DOHH2 (cell line): ENCODE measurements around the gene CHPT1.

Experiments
- H3F3A ChIP-seq: fragments of 200-600 bp; sonication (generic), shearing (Covaris generic); 2 replicates; pipeline ENCODE4 v1.6.0; 2016; ENCODE audit warnings: antibody characterized with exemption, mild to moderate bottlenecking; ENCODE audit not compliant: control insufficient read depth, insufficient read depth
- H3K27ac ChIP-seq: fragments of 200-600 bp; sonication (generic); 2 replicates; pipeline ENCODE4 v1.5.1; 2014; ENCODE audit warnings: low read depth, mild to moderate bottlenecking, low read length, moderate library complexity
- H3K27me3 ChIP-seq: fragments of 200-600 bp; sonication (generic); 2 replicates; pipeline ENCODE4 v1.6.1; 2014; ENCODE audit warnings: mild to moderate bottlenecking, low read length, mixed read lengths; ENCODE audit not compliant: control insufficient read depth
- H3K36me3 ChIP-seq: fragments of 200-600 bp; sonication (generic); 2 replicates; pipeline ENCODE4 v1.6.1; 2014; ENCODE audit warnings: mild to moderate bottlenecking, low read length, moderate library complexity, mixed read lengths; ENCODE audit not compliant: control insufficient read depth
- H3K4me1 ChIP-seq: fragments of 200-600 bp; sonication (generic); 2 replicates; pipeline ENCODE4 v1.6.1; 2014; ENCODE audit warnings: mild to moderate bottlenecking, low read length, mixed read lengths; ENCODE audit not compliant: control insufficient read depth
- H3K4me2 ChIP-seq: fragments of 200-600 bp; sonication (generic); 2 replicates; pipeline ENCODE4 v1.6.0; 2014; ENCODE audit warnings: mild to moderate bottlenecking, low read length, moderate library complexity
- H3K4me3 ChIP-seq: fragments of 200-600 bp; sonication (generic); 2 replicates; pipeline ENCODE4 v1.5.1; 2014; ENCODE audit warnings: mild to moderate bottlenecking, low read length, mixed read lengths
- H3K79me2 ChIP-seq: fragments of 200-600 bp; sonication (generic); 2 replicates; pipeline ENCODE4 v1.6.1; 2014; ENCODE audit warnings: mild to moderate bottlenecking, low read length, mixed read lengths; ENCODE audit not compliant: control insufficient read depth
- H3K9me2 ChIP-seq: fragments of 200-600 bp; sonication (generic); replicated peaks from 2 replicates; pipeline ENCODE4 v1.6.1; 2014; ENCODE audit warnings: mild to moderate bottlenecking, low read length, mixed read lengths; ENCODE audit not compliant: control insufficient read depth
- H3K9me3 ChIP-seq: fragments of 200-600 bp; sonication (generic); 2 replicates; pipeline ENCODE4 v1.6.1; 2014; ENCODE audit warnings: antibody characterized with exemption, low read length, mixed read lengths; ENCODE audit not compliant: control insufficient read depth, insufficient read depth
- H4K20me1 ChIP-seq: fragments of 200-600 bp; sonication (generic); 2 replicates; pipeline ENCODE4 v1.6.0; 2014; ENCODE audit warnings: low read depth, mild to moderate bottlenecking, antibody characterized with exemption, low read length, moderate library complexity; ENCODE audit not compliant: control insufficient read depth, insufficient read depth
- CTCF ChIP-seq: fragments of 200-600 bp; sonication (generic); IDR thresholded peaks from one replicate; pipeline ENCODE4 v1.5.1; 2014; ENCODE audit warnings: antibody characterized with exemption, mild to moderate bottlenecking, low read depth, low read length; ENCODE audit not compliant: poor library complexity, severe bottlenecking
- EZH2phosphoT487 ChIP-seq: fragments of 200-600 bp; sonication (generic); IDR thresholded peaks from 2 replicates; pipeline ENCODE4 v1.6.1; 2017; ENCODE audit warnings: borderline replicate concordance, mild to moderate bottlenecking, antibody characterized with exemption, low read length, moderate library complexity, mixed read lengths

CHPT1 gene

GRCh38 chr12:101763246-101763931 is 65.9 kb downstream of the CHPT1 start:
- Histone ChIP-seq H3K4me3 (no peak overlapping the region), H3K79me2 (no peaks in the 10 kb centered on the region), H4K20me1 (no peaks in the 10 kb centered on the region), H3K27me3 (no peaks in the 10 kb centered on the region), H3K27ac (no peak overlapping the region), H3F3A (no peaks in the 10 kb centered on the region; the same call in 1 of the 2 replicates), H3K4me2 (no peak overlapping the region), H3K36me3 (peaks cover 14% of the 10 kb centered on the region), H3K9me3 (no peaks in the 10 kb centered on the region), H3K9me2 (no peaks in the 10 kb centered on the region), H3K4me1 (peaks cover 8% of the 10 kb centered on the region)
- TF ChIP-seq CTCF (no peak), EZH2phosphoT487 (no peak)

DNA sequence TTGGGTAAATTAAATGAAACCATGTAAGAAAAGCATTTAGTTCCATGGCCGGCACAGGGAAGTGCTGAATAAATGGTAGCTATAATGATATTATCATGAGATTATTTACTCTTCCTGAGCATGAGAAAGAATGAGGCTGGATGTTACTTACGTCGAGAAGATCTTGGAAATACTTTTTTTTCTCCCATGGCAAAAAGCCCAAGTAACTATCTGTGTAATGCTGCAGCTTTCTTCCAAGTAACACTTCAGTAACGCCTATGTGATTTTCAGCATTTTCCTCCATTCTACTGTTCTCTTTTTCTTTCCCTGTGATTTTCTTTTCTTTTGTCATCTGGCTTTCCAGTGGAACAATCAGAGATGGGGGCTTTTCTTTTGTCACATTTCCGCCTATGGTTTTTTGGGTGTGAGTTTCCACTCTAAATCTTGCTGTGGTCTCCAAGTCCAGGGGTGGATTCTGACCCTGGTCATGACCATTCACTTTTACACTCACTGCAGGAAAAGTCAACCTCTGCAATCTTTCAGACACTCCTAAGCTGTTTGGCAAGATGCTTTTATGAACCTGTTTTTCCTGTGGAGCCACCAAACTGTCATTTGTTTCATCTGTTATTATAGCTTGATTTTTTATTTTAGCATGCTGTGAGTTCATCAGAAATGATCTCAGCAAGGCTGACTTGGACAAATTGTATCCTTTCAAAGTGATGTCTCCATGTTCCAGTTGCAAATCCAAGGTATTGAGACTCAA is 66.8 kb downstream of the CHPT1 start:
- H3K9me2 ChIP-seq, result no peaks in the 10 kb centered on the region
- TF ChIP-seq CTCF (no peak), EZH2phosphoT487 (no peak)
- no peak overlapping the region for H3K27ac ChIP-seq
- H3K4me3 ChIP-seq, result no peak overlapping the region
- no peaks in the 10 kb centered on the region for H3K79me2 ChIP-seq
- no peak overlapping the region for H3K4me2 ChIP-seq
- no peaks in the 10 kb centered on the region; the same call in 1 of the 2 replicates for H3F3A ChIP-seq
- H3K4me1 ChIP-seq, result peaks cover 8% of the 10 kb centered on the region
- no peaks in the 10 kb centered on the region for H4K20me1 ChIP-seq
- H3K36me3 ChIP-seq, result peaks cover 11% of the 10 kb centered on the region
- H3K9me3 ChIP-seq, result no peaks in the 10 kb centered on the region
- no peaks in the 10 kb centered on the region for H3K27me3 ChIP-seq

- Histone ChIP-seq H3K27ac (no peak overlapping the region), H3K4me1 (peaks cover 18% of the 10 kb centered on the region), H3K4me2 (no peak overlapping the region), H3F3A (peaks cover 9% of the 10 kb centered on the region), H3K27me3 (no peaks in the 10 kb centered on the region), H3K4me3 (no peak overlapping the region), H3K9me3 (no peaks in the 10 kb centered on the region), H4K20me1 (no peaks in the 10 kb centered on the region), H3K79me2 (no peaks in the 10 kb centered on the region), H3K9me2 (no peaks in the 10 kb centered on the region), H3K36me3 (peaks cover 8% of the 10 kb centered on the region)
- TF ChIP-seq CTCF, result peak; percentile 28
- TF ChIP-seq EZH2phosphoT487, result no peak
These were observed 70.1 kb downstream of the CHPT1 start for GRCh38 chr12:101767537-101767936.
